Measurements from ENCODE around the gene MYOD1. TPM values are rescaled to one million over a fixed set of nuclear protein-coding genes. Genes with fewer than 3 reads are reported as not detected.

MYOD1 gene
- total RNA-seq, 1 experiment from 2014 or later: not detected

DNA sequence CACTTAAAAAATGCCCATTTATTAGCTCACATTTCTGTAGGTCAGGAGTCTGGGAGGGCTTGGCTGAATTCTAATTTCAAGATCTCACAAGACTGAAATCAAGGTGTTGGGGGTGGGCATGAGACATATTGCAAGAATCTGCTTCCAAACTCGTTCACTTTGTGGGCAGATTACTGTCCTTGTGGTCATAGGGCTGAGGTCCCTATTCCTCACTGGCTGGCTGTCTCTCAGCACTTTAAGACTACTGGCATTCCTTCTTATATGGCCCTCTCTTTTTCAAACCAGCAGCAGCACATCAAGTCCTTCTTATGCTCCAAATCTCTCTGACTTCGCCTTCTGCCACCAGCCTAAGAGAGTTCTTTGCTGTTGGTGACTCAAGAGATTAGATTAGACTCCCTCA, 27.8 kb upstream of the MYOD1 start:
- DNase-seq: no peak
- Mint-ChIP-seq H3K36me3 (ENCODE audit: insufficient read depth, unreplicated experiment) (no peaks in the 10 kb centered on the region), H3K4me3 (ENCODE audit: low read depth, unreplicated experiment) (no peak overlapping the region), H3K9me3 (ENCODE audit: low read depth, unreplicated experiment) (no peaks in the 10 kb centered on the region), H3K4me1 (ENCODE audit: low read depth, unreplicated experiment) (no peaks in the 10 kb centered on the region), H3K27me3 (ENCODE audit: unreplicated experiment) (peaks cover 54% of the 10 kb centered on the region), H3K27ac (ENCODE audit: unreplicated experiment) (no peak overlapping the region)
- TF ChIP-seq, protein P1, sequence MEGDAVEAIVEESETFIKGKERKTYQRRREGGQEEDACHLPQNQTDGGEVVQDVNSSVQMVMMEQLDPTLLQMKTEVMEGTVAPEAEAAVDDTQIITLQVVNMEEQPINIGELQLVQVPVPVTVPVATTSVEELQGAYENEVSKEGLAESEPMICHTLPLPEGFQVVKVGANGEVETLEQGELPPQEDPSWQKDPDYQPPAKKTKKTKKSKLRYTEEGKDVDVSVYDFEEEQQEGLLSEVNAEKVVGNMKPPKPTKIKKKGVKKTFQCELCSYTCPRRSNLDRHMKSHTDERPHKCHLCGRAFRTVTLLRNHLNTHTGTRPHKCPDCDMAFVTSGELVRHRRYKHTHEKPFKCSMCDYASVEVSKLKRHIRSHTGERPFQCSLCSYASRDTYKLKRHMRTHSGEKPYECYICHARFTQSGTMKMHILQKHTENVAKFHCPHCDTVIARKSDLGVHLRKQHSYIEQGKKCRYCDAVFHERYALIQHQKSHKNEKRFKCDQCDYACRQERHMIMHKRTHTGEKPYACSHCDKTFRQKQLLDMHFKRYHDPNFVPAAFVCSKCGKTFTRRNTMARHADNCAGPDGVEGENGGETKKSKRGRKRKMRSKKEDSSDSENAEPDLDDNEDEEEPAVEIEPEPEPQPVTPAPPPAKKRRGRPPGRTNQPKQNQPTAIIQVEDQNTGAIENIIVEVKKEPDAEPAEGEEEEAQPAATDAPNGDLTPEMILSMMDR (IDR thresholded peaks at IDR 0.05; ENCODE audit: unreplicated experiment): no peak
- BruUV-seq (replicated peaks): no TSS peak
- intact Hi-C loops (cut with micrococcal nuclease; ENCODE audit: unreplicated experiment): no loop called here
- CTCF ChIA-PET: no interaction called here

GRCh38 chr11:17691976-17692375, 27.4 kb upstream of the MYOD1 start:
- CTCF ChIA-PET: no interaction called here
- Mint-ChIP-seq H3K9me3 (ENCODE audit: low read depth, unreplicated experiment) (no peaks in the 10 kb centered on the region), H3K4me1 (ENCODE audit: low read depth, unreplicated experiment) (no peaks in the 10 kb centered on the region), H3K36me3 (ENCODE audit: insufficient read depth, unreplicated experiment) (no peaks in the 10 kb centered on the region), H3K4me3 (ENCODE audit: low read depth, unreplicated experiment) (no peak overlapping the region), H3K27ac (ENCODE audit: unreplicated experiment) (no peak overlapping the region), H3K27me3 (ENCODE audit: unreplicated experiment) (peaks cover 58% of the 10 kb centered on the region)
- TF ChIP-seq, protein P1 (IDR thresholded peaks at IDR 0.05; ENCODE audit: unreplicated experiment): no peak
- no TSS peak for BruUV-seq (replicated peaks)
- no peak for DNase-seq
- intact Hi-C loops (cut with micrococcal nuclease; ENCODE audit: unreplicated experiment): no loop called here

DNA sequence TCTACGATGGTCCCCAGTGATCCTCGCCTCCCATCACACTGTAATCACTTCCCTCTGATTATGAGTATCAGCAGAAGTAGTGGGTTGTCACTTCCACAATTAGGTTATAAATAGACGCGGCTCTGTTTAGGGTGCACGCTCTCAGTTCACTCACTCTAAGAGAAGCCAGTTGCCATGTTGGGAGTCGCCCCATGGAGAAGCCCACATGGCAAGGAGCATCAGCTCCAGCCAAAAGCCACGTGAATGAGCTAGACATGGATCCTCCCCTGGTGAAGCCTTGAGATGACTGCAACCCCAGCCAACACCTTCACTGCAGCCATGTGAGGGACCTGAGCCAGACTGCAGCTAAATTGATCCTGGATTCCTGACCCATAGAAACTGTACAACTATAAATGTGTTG, 26.4 kb upstream of the MYOD1 start:
- H3K27me3 Mint-ChIP-seq (ENCODE audit: unreplicated experiment): peaks cover 68% of the 10 kb centered on the region
- BruUV-seq (replicated peaks): no TSS peak
- CTCF ChIA-PET: interaction anchor here (1.2 kb wide), 1 partner anchor 10 kb away, joined by 3 read pairs; no protein-coding TSS in a partner anchor
- DNase-seq: no peak
- no peaks in the 10 kb centered on the region for H3K4me1 Mint-ChIP-seq (ENCODE audit: low read depth, unreplicated experiment)
- intact Hi-C loops (cut with micrococcal nuclease; ENCODE audit: unreplicated experiment): no loop called here
- TF ChIP-seq, protein P1 (IDR thresholded peaks at IDR 0.05; ENCODE audit: unreplicated experiment): no peak
- no peaks in the 10 kb centered on the region for H3K36me3 Mint-ChIP-seq (ENCODE audit: insufficient read depth, unreplicated experiment)
- no peak overlapping the region for H3K4me3 Mint-ChIP-seq (ENCODE audit: low read depth, unreplicated experiment)
- H3K27ac Mint-ChIP-seq (ENCODE audit: unreplicated experiment): no peak overlapping the region
- no peaks in the 10 kb centered on the region for H3K9me3 Mint-ChIP-seq (ENCODE audit: low read depth, unreplicated experiment)

- DNase-seq: no peak
- Mint-ChIP-seq H3K4me1 (ENCODE audit: low read depth, unreplicated experiment) (no peaks in the 10 kb centered on the region), H3K27me3 (ENCODE audit: unreplicated experiment) (peaks cover 71% of the 10 kb centered on the region), H3K4me3 (ENCODE audit: low read depth, unreplicated experiment) (no peak overlapping the region), H3K36me3 (ENCODE audit: insufficient read depth, unreplicated experiment) (no peaks in the 10 kb centered on the region), H3K9me3 (ENCODE audit: low read depth, unreplicated experiment) (no peaks in the 10 kb centered on the region), H3K27ac (ENCODE audit: unreplicated experiment) (no peak overlapping the region)
- intact Hi-C loops (cut with micrococcal nuclease; ENCODE audit: unreplicated experiment): no loop called here
- CTCF ChIA-PET: interaction anchor here (1.2 kb wide), 1 partner anchor 10 kb away, joined by 3 read pairs; no protein-coding TSS in a partner anchor
- no TSS peak for BruUV-seq (replicated peaks)
- TF ChIP-seq, protein P1 (IDR thresholded peaks at IDR 0.05; ENCODE audit: unreplicated experiment): no peak
Measured at GRCh38 chr11:17693531-17693930, 25.8 kb upstream of the MYOD1 start.
